ENCODE results near the gene CCDC78.
"Not testable (repeated sequence)": the region's sequence is repeated elsewhere in the genome, so short reads cannot be mapped to it uniquely, and the experiment has no call there.

CCDC78 gene

DNA sequence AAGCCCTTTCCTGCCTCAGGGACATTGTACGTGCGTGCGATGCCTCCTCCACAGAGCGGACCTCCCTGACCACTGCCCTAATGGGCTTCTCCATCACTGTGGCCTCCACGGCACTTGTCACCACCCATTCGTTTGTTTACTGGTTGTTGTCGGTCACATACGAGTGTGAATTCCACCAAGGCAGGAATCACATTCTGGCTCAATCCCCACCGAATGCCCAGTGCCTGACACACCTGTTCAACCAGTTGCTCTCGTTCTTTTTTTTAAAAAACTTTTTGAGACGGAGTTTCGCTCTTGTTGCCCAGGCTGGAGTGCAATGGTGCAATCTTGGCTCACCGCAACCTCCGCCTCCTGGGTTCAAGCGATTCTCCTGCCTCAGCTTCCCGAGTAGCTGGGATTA lies 35.0 kb downstream of the CCDC78 start:
- DNase-seq, result not testable (repeated sequence)

- no peak for DNase-seq
Measured at GRCh38 chr16:689175-689897, 36.9 kb downstream of the CCDC78 start.

GRCh38 chr16:687499-687898 lies 38.7 kb downstream of the CCDC78 start:
- no peak for DNase-seq

GRCh38 chr16:686459-687260 lies 39.6 kb downstream of the CCDC78 start:
- DNase-seq, result no peak

DNA sequence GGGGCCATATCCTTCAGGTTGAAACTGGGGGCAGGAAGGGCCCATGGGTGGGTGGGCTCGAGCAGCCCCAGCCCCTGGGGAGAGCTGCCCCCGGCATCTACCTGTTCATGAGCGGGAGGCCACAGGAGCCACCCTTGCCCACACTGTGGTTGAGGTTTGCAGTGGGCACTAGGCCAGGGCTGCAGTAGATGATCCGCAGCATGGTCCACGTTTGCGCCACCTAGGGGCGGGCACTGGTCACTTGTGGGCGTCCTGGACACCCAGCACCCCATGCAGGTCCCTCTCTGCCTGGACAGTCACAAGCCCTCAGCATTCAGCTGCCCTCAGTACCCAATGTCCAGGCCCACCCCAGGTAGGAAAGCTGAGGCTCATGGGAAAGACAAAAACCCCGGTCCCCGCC lies 40.3 kb downstream of the CCDC78 start:
- peak in 1 of 2 experiments; percentile 35 for DNase-seq

DNA sequence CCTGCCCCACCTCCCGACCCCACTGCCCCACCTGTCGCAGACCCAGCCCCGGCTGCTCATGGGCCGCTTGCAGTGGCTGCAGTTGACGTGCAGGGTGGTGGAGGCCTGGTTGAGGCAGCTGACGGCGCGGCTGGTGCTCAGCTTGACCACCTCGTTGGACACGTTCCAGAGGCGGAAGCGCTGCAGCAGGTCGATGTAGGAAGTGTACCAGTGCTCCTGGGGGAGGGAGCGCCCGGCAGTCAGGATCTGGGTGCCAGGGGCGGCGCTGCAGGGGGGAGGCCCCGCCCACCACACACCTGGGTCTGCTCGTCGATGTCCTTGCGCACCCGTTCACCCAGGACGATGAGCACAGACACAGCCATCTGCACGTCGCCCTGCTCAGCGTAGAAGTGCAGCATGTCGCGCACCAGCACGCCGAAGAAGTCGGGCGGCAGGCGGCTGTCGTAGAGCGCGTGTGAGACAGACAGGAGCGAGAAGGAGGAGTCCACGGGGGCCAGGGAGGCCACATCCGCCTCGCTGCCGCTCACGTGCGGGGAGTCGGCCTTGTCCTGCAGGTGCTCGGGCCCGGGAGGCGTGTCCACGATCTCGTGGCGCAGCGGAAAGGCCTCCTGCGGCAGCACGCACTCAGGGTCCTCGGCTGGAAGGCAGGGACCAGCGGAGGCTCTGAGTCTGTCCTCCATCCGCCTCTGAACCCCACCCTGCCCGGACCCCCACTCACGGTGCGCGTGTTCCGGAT lies 41.1 kb downstream of the CCDC78 start:
- DNase-seq, result peak; percentile 76 to 89

DNA sequence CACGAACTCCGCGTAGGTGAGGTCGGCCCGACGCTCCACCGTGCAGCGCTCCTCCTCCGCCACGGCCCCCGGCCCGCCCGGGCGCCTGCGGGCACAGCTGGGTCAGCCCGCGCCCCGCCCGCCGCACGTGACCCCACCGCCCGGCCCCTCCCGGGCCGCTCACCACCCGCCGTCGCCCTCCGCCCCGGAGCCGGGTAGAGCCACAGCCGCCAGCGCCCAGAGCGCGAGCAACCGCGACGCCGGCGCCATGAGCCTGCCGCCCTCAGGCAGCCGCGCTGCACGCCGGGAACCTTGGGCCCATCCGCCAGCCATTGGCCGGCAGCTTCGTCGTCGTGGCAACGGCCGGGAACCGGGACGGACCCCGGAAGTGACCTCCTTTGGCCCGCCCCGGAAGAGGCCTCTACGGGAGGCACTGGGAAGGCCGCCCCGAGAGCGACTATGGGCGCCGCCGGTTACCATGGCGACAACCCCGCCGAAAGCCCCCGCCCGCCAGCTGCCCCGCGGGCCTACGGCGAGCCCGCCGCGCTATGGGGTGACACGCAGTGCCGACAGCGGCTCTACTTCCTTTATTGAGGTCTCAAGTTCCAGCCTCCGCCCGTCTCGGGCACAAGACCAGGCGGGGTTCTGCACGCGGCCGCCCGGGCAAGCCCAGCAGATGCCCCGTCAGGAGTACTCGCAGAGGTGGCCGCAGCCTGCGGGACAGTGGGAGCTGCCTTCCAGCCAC lies 42.0 kb downstream of the CCDC78 start, which contains the start of gene JMJD8:
JMJD8 (minus strand) TSS at position 264 of the 724 bp plus-strand sequence; CDS start at position 249, 15 bp downstream.
- DNase-seq, result peak; percentile 97 to 99

DNA sequence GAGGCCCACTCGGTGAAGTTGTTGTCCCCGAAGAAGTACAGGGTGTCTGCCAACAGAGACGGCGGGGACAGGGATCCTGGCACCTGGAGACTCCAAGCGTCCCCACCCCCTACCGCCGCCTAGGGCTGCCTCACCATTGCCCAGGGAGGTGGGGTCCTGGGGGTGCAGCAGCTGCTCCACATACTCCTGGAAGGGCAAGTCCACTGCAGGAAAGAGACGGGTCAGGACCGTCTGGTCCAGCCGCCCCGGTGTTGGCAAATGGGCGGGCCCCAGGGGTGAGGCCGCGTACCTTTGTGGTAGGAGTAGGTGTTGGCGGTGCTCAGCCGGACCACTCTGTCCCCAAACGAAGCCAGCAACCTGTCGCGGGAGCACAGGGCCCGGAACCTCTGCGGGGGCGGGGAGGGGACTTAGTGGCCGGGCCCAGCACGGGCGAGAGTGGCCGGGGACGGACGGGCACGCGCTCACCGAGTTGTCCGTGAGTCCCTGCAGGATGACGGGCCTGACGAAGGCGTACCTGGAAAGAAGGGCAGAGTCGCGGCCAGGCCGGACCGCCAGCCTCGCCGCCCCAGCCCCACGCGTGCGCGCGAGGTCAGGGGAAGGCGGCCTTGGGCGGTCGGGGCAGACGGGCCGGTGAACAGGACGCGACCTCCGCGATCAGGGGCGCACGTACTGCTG lies 42.7 kb downstream of the CCDC78 start:
- DNase-seq, result no peak

DNA sequence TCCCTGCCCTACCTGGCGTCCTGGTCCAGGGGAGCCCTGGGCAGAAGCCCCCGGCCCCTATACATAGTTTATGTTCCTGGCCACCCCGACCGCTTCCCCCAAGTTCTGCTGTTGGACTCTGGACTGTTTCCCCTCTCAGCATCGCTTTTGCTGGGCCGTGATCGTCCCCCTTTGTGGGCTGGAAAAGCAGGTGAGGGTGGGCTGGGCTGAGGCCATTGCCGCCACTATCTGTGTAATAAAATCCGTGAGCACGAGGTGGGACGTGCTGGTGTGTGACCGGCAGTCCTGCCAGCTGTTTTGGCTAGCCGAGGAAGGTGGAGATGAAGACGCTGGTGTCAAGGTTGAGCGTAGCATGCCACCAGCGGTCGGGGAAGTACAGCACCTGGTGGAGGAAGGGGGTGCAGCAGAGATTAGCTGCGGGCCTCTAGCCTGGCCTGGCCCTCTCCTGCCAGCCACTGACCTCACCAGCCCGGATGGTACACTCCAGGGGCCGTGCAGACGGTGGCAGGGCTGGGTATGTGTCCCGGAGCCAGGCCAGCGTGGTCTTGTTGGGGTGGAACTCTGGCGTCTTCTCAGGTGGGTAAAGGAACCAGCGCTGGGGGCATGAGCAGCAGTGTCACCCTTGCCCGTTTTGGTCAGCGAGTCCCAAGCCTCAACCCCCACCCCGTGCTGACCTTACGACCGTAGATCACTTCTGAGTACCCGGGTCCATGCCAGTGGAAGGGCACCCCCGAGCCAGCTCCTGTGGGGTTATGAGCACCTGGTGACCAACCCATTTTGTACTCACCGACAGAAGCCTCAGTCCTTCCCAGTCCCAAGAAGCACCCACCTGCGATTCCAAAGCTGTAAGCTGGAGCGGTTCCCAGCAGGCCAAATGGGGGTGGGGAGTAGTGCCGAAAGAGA lies 43.5 kb downstream of the CCDC78 start:
- no peak for DNase-seq

- no peak for DNase-seq
Measured at GRCh38 chr16:681746-682427, 44.4 kb downstream of the CCDC78 start.

DNA sequence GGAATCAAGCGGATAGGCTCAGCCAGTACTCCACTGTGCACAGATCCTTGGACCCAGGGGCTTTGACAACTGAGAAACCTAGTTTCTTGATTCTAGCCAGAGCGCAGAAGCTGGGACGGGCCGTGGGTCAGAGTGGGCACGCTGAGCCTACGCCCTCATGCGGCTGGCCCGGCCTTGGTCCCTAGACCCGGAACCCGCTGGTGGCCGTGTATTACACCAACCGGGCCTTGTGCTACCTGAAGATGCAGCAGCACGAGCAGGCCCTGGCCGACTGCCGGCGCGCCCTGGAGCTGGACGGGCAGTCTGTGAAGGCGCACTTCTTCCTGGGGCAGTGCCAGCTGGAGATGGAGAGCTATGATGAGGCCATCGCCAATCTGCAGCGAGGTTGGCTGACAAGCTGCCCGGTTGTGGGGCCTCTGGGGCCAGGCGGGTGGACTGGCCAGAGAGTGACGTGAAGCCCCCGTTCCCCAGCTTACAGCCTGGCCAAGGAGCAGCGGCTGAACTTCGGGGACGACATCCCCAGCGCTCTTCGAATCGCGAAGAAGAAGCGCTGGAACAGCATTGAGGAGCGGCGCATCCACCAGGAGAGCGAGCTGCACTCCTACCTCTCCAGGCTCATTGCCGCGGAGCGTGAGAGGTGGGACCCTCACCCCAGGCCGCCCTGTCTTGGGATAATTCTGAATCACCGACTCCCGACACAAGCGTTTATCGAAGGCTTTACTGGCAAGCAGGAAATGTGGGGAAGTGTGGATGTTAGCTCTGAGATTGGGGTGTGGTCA lies 45.1 kb downstream of the CCDC78 start:
- no peak for DNase-seq

- DNase-seq, result no peak
Measured at GRCh38 chr16:680625-680945, 45.7 kb downstream of the CCDC78 start.

DNA sequence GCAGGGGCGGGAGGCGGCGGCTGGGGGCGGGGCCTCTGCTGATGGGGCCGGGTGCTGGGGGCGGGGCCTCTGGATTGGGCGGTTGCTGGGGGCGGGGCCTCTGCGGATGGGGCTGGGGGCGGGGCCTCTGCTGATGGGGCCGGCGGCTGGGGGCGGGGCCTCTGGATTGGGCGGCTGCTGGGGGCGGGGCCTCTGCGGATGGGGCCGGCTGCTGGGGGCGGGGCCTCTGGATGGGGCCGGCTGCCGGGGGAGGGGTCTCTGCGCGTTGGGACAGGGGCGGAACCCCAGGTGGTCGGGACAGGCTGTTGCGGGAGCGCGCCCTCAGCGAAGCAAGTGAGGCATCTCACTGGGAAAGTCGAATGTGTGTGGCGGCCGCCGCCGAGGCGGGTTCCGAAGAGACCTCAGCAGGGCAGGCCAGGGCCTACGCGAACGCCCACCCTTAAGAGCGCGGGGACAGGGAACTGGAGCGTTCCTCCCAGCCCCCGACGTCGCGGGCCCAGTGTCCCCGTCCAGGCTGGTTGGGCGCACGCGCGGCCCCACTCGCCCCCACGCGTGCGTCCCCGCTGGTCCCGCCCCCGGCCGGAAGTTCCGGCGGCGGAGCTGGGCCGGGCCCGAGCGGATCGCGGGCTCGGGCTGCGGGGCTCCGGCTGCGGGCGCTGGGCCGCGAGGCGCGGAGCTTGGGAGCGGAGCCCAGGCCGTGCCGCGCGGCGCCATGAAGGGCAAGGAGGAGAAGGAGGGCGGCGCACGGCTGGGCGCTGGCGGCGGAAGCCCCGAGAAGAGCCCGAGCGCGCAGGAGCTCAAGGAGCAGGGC lies 46.2 kb downstream of the CCDC78 start, which contains the start of gene STUB1:
STUB1 (plus strand) TSS at position 597 of the 811 bp plus-strand sequence; CDS start at position 713, 116 bp downstream.
- peak; percentile 92 to 93 for DNase-seq

GRCh38 chr16:678858-679813 lies 47.1 kb downstream of the CCDC78 start:
- DNase-seq, result peak; percentile 64 to 75

DNA sequence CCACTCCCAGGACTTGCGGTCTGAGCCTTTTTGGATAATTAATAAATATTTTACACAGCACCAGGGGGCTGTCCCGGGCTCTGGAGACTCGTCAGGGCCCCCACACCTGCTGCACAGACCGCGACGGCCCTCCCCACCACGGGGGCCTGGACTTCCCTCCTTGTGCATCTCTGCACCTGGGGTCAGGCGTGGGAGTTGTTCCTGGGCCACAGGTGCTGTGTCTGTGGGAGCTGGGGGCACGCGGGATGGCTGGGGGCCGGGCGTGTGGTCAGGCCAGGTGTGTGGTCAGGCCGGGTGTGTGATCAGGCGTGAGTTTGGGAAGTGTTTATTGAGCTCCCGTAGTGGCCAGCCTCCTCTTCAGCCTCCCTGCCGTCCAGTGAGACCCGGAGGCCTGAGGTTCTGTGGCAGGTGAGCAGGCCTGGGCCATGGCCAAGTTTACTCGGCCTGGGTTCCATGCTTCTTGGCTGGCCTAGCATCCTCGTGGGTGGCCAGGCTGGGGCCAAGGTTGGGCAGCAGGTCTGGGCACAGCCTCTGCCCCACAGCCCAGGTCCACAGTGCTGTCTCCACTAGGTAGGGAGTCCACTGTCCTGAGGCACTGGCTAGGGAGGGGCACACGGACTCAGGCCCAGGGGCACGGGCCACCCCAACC lies 47.9 kb downstream of the CCDC78 start:
- DNase-seq, result no peak

DNA sequence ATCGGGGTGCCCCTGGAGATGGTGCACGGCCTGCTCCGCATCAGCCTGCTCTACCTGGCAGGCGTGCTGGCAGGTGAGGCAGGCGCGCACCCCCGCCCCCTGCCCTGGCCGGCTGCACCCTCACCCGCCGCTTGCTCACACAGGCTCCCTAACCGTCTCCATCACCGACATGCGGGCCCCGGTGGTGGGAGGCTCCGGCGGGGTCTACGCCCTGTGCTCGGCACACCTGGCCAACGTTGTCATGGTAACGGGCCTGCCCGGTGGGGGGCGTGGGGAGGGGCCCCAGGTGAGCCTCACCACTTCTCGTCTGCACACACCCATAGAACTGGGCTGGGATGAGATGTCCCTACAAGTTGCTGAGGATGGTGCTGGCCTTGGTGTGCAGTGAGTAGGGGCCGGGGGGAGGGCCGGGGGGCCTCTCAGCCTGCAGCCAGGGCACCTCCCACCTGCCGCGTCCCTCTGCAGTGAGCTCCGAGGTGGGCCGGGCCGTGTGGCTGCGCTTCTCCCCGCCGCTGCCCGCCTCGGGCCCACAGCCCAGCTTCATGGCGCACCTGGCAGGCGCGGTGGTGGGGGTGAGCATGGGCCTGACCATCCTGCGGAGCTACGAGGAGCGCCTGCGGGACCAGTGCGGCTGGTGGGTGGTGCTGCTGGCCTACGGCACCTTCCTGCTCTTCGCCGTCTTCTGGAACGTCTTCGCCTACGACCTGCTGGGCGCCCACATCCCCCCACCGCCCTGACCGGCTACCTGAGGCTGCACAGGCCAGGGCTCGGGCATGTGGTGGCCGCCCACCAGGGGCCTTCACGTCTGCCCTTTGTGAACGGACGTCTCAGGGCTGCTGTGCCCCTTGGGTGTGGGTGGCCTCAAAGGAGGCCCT lies 48.7 kb downstream of the CCDC78 start:
- peak; percentile 90 to 91 for DNase-seq
